GM21737 (cell line): ENCODE data around the gene UCN.
"Not testable (repeated sequence)": the region's sequence is repeated elsewhere in the genome, so short reads cannot be mapped to it uniquely, and the experiment has no call there.

Experiments
- ATAC-seq: cut with Tn5 transposase; IDR thresholded peaks from one replicate; pipeline ENCODE4 v1.9.1; 2021; ENCODE audit warnings: mild to moderate bottlenecking, moderate library complexity; ENCODE audit not compliant: unreplicated experiment

The UCN gene, protein sequence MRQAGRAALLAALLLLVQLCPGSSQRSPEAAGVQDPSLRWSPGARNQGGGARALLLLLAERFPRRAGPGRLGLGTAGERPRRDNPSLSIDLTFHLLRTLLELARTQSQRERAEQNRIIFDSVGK

DNA sequence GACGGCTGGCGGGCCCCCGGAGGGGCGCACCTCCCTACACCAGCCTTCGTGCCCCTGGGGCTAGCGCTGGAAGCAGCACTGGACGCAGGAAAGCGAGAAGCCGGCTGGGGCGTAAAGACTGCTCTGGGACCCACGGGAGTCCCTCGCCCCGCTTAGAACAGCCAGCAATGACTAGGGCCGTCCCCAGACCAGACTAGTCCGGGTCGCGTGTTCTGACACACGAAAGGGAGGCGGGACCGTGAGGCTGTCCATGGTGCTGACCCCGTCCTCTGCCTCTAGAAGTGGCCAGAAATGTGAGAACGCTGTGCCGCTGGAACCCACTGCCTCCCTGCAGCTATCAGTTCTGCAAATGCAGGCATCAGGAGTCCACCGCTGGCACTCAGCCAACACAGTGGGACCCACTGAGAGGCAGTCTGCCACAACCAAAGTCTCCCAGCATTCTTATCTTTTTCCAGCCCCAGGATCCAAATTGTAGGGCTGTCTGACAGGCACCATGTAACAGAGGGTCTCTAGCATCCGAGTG, at the start of gene UCN:
TSS of gene UCN (minus strand) at position 87 of the 523 bp plus-strand sequence. CDS start 550 bp downstream, outside the sequence.
- ATAC-seq = no peak

DNA sequence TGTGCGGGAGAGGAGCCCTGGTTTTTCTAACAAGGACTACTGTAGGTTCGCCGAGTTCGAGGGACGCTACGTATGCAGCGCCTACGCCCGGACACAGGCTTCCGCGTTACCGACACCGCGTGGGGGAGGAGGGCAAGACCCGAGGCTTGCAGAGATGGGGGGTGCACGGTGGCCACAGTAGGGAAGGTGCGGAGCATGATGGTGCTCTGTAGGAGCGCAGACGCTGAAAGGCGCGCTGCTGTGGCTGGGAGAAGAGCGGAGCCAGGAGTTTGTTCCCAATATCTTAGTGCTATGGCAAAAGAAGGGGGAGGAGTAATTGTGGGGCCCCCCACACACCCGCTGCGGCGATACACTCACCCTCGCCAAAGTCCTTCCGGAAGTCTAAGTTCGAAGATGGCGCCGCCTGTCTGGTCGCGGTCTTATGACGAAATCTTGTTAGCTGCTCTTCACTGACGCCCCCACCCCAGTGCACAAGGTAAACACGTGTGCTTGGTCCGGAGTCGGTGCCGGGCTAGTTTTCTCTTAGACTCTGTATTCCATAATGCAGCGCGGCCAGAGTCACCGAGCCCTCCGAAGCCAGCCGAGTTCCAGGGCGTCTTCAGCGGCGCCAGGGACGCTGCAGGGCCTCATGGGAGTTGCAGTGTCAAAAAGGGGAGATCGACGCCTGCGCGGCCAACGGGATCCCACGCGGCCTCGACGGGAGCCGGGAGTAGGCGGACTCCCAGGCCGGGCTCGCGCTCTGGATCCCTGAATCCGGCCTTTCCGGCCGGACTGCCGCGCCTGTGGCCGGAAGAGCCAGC, 48.3 kb upstream of the UCN start, which contains the start of gene GTF3C2:
TSS of gene GTF3C2 (minus strand) at position 383 of the 800 bp plus-strand sequence. CDS start 13,210 bp downstream, outside the sequence.
- peak; percentile 82 for ATAC-seq

DNA sequence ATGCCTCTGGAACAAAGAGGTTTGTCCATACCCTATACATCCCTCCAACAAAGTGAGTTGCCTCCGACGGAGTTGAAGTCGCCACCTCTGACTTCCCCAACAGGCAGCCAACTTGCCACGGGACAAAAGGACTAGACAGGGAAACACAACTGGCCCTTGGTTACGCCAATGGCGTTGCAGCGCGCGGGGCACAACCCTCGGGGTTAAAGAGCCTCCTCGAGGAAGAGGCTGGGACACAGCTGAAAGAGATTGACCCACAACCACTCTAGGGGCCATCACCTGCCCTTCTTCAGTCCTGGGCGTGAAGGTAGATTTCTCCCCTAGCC, 47.8 kb upstream of the UCN start:
- ATAC-seq = peak; percentile 23

DNA sequence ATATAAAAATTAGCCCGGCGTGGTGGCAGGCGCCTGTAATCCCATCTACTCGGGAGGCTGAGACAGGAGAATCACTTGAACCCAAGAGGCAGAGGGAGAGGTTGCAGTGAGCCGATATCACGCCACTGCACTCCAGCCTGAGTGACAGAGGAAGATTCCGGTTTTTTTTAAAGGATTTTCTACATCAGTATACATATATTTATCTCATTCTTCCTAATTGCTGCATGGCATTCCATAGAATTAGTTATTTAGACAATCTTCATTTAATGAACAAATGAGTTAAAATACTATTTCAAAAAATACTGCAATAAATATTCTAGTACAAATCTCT, 46.3 kb upstream of the UCN start:
- ATAC-seq = no peak

DNA sequence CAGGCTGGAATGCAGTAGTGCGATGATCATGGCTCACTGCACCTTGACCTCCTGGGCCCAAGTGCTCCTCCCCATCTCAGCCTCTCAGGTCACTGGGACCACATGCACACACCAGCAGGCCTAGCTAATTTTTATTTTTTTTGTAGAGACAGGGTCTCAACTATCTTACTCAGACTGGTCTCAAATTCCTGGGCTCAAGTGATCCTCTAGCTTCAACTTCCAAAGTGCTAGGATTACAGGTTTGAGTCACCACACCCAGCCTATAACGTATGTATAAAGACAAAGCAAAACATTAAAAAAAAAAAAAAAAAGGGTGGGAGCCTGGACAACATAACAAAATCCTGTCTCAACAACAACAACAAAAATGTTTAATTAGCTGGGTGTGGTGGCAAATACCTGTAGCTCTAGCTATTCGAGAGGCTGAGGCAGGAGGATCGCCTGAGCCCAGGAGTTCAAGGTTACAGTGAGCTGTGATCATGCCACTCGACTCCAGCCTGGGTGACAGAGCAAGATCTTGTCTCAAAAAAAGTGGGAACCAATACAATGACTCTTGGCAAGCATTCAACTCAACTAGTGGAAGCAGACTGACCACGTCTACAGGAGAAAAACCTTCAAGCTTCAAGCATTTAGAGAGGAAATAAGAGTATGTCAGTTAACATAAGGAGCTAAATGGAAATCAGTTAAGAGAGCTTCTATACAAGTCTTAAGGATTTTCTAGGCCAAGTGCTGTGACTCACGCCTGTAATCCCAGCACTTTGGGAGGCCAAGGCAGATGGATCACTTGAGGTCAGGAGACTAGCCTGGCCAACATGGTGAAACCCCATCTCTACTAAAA, 45.7 kb upstream of the UCN start:
- no peak for ATAC-seq

DNA sequence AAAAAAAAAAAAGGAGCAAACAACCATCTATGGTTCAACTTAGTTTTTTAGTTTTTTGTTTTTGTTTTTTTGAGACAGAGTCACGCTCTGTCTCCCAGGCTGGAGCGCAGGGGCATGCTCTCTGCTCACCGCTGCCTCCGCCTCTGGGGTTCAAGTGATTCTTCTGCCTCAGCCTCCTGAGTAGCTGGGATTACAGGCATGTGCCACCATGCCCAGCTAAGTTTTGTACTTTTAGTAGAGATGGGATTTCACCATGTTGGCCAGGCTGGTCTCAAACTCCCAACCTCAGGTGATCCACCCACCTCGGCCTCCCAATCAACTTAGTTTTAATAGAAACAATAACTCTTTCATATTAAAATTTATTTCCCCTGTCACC, 45.1 kb upstream of the UCN start:
- ATAC-seq = not testable (repeated sequence)

DNA sequence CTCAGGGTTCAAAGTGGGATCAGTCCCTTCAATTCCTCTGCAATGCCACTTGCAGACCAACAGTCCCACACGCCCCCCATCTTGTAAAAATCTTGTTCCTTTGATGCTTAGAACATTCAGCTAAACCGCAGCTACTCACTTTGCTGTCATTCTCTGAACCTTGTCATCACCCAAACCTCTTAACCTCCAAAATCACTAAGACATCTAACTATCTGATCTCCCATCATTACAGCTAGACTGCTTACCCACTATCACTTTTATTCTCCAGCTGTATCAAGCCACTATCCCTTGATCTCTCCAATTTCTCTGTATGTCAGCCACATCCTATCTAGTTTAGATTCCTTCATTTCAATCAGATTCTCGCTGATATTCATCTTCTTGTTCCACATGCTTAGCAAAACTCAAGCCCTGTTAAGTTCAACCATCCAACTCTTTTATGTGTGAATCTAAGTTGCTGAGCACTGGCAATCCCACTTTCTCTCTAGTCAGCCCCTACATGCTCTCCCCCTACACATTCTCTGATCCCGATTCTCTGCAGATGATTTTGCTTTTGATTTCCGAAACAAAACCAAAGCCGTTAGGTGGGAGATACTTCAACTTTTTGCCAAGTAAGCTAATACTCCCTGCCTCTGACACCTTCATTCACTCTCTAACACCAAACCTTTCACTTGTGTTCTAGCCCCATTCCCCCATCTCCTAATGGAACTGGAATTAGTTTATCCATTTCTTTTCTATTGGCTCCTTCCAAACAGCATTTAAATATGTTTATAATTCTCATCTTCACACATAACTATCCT, 43.8 kb upstream of the UCN start:
- no peak for ATAC-seq

DNA sequence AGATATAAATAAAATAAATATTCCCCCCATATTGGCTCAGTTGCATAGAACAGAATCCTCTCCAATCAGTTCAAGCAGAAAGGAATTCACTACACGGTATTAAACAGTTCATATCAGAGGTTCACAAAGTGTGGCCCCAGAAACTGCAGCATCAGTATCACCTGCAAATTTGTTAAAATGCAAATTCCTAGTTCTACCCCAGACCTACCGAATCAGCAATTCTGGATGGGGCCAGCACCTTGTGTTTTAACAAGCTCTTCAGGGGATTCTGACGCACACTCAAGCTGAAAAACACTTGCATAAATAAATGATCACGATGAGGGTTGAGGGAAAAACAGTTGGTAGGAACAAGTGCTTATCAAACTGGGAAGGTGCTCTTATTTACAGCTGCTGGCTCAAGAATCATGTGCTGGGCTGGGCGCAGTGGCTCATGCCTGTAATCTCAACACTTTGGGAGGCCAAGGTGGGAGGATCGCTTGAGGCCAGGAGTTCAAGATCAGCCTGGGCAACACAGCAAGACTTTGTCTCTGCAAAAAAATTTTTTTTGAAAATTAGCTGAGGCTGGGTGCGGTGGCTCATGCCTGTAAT, 42.0 kb upstream of the UCN start:
- no peak for ATAC-seq

DNA sequence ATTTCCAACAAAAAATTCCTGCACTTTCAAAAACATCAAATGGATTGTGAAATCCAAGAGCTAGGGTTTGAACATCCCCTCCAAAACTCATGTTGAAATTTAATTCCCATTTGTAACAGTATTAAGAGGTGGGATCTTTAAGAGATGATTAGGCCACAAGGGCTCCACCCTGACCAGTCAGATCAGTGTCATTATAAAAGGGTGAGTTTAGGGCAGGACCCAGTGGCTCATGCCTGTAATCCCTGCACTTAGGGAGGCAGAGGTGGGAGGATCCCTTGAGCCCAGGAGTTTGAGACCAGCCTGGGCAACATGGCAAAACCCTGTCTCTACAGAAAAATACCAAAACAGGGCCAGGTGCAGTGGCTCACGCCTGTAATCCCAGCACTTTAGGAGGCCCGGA, 39.4 kb upstream of the UCN start:
- no peak for ATAC-seq

DNA sequence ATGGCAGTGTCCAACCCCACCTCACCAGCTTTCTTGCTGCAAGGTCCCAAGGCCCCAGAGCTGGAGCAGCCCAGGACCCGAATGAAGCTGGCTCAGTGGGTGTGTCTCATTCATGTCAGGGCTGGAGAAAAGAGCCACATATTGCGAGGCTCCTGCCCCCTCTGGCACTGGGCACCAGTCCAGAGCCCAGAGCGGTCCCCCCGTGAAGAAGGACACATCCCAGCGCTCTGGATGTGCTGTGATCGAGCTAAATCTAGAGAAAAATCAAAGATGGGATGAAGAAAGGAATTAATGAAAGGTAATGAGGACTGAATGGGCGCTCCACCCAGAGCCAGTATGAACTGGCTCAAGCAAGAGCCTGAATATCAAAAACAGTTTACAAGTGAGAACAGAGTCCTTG, 27.9 kb upstream of the UCN start:
- no peak for ATAC-seq

DNA sequence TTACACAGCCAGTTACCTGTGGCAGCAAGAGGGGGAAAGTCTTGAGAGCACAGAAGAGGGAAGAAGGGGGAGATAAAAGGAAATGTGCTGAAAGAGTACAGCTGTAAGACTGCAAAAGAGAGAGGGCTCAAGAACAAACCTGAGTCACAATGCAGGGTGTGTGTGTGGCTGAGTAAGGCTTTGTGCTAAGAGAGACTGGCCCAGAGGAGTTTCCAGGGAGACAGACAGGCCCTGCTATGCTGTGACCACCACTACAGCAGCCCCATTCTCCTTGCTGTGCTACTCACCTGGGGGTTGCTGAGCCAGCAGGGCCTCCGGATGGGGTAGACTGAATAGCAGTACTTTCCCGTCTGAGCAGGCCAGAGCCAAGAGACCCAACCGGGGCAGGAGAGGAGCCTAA, 27.1 kb upstream of the UCN start:
- no peak for ATAC-seq

DNA sequence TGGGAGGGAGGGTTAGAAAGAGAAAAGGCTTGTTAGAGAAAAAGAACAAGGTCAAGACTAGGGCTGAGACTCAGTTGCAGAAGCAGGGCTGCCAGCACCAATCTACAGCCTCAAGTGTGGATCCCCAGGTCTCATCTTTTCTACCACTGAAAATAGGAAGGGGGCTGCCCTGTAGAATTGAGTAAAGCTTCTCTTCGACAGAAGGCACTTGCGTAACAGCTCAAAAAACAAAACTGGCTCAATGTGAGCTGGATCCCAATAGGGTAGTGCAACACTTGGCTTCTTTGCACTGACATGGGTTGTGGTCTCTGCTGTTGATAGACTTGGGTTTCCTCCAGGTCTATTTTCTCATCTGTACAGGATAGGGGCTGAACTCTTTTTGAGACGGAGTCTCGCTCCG, 16.5 kb upstream of the UCN start:
- ATAC-seq = no peak

DNA sequence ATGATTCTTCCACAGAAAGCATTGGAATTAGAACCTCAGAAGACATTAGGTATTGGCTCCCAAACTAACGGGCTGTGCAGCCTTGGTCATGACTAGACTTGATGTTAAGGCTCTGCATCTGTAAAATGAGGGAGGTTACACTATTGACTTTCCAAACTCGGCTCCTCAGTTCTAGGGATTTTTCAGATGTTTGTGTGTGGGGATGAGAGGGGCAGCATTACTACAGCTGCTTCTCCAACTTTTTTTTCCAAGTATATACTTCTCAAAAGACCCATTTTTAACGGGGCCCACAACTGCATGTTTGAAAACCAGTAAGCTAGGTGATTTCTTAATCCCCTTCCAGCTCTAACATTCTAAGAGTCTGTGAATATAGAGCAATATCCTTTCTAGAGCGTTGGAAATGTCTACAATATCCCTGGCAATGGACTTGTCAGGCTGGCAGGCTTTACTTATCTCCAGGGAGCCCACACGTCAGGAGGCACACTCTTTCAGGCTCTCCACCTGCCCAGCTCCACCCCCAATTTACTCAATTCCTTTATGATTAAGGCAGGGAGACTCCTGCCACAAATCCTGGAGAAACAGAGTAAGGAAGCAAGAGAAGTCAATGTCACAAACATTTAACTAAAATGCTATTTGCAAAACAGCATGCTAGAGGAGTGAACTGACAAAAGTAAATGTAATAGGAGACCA, 15.5 kb upstream of the UCN start:
- ATAC-seq = no peak

DNA sequence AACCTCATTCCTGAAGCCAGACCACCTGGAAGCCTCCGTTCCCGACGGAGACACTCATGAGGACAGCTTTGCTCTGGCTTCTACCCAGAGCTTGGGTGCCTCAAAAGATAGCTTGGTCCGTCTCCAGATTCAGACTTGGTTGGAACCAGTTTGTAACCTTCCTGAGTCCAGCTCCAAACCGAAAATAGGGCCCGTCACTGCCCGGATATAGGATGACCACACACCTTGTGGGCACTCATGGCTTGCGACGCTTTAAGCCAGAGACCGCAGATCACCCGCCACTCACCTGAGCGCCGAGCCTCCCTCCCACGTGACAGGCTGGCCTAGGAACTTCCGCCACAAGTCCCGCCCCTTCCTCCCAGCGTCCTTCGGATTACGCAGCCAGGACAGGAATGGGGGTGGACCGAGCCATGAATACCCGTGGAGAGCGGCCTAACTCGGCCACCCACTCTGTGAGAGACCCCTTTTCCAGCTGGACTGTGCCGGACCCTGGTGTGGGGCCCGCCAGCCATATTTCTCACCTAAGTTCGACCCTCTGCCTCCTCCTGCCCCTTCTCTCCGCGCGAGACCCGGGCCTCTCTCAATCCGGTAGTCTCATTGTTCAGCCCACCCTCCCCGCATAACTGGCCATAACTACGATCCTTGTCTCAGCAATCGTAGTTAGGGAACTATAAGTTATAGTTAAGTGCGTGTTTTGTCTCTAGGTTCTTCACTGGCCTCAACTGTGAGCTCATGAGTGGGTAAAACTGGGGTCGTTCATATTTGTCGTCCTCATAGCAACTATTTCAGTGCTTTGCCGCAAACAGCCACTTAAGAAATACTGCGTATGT, 14.7 kb upstream of the UCN start, which contains the start of gene MPV17:
TSS of gene MPV17 (minus strand) at position 332 of the 830 bp plus-strand sequence. CDS start 580 bp downstream, outside the sequence.
- peak; percentile 91 for ATAC-seq

DNA sequence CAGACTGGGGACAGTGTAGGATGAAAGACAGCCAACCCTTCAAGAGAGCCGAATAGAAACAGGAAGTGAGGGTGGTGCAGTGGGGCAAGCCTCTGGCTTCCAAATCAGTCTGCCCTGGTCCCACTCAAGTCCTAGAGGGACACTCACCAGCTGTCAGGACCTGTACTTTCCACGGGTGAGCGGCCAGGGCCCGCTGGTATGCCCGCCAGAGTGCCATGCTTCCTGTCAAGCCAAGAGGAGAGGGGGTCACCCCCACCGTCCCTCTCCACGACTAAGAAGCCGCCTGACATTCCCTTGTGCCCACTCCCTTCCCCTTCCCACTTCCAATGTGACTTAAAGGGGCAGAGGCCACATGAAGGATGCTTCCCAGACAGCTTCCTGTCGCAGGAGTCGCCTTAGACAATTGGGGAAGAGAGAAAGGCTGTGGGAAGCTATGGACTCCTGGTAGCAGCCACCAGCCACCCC, 14.1 kb upstream of the UCN start:
- ATAC-seq = peak; percentile 40

DNA sequence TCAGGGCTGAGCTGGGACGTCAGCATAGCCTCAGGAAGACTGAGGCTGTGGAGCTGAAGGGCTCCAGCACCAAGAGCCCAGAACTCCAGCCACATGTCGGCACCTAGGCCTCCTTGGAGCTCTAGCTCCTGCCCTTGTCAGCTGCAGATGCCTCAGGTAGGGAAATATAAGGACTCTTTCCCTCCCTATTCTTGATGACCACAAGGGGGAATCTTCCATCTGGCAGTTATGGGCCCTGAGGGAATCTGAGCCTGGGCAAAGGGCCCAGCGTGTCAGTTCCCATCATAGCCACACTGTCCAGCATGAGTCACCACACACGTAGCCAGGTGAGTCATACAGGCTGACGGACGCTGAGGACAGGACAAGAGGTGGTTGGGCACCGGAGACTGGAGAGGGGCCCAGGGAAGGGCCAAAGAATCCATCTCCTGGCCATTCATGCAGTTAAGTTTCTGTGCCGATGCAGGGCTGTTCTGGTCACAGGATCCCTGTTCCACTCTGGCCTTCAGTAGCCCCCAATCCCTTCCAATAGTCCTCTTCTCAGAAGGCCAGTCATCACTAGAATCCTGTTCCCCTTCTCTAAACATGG, 12.8 kb upstream of the UCN start:
- no peak for ATAC-seq

DNA sequence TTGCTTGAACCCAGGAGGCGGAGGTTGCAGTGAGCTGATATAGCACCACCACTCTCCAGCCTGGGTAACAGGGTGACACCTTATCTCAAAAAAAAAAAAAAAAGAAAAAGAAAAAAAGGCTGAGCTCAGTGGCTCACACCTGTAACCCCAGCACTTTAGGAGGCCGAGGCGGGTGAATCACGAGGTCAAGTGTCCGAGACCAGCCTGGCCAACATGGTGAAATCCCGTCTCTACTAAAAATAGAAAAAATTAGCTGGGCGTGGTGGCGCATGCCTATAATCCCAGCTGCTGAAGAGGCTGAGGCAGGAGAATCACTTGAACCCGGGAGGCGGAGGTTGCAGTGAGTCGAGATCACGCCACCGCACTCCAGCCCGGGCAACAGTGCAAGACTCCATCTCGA, 11.6 kb upstream of the UCN start:
- not testable (repeated sequence) for ATAC-seq

DNA sequence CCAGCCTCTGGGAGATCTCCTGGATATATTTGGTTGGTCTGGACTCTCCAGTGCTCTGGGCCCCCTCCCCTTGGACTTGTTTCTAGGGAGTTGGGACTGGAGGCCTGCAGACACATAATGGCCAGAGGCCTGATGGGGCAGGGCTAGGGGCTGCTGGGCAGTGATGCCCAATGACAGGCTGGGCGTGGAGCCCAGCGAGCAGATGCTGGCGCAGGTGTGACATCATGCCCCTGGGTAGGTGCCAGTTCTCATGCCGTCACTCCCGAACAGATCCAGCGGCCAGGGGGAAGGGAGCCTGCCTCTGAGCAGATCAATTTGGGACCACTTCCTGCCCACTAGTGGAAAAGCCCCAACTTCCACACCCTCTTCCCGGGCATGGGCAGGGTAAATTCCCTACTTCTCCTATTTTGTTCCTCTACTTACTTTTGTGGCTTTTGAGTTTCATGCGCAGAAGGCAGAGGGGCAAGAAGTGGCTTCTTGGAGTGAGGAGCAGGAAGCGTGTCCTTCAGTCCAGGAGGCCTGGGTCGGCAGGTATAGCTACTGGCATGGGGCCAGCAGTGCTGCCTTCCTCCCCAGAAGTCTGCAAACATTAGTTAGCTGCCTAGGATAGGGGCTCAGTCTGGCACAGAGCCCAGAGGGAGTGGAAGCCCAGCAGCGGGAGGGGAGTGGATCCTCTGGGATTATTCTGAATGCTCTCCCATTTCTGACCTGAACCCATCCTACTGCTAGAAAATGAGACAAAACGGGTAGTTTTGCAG, 8.6 kb upstream of the UCN start:
- ATAC-seq = no peak
